ENCODE measurements around the gene ZYG11A.

Gene ZYG11A

GRCh38 chr1:52876843-52877242 is 34.3 kb downstream of the ZYG11A start:
- FAIRE-seq (no peak), DNase-seq (ENCODE audit: low spot score) (no peak)

GRCh38 chr1:52877554-52877953 is 35.0 kb downstream of the ZYG11A start:
- no peak for DNase-seq (ENCODE audit: low spot score)
- no peak for FAIRE-seq

GRCh38 chr1:52880206-52880605 is 37.6 kb downstream of the ZYG11A start:
- no peak for FAIRE-seq

GRCh38 chr1:52887483-52887882 is 44.9 kb downstream of the ZYG11A start:
- DNase-seq (ENCODE audit: low spot score) = no peak
- FAIRE-seq = no peak

More at GRCh38 chr1:52880206-52880605, 37.6 kb downstream of the ZYG11A start:
- no peak for DNase-seq (ENCODE audit: low spot score)

GRCh38 chr1:52892424-52893215 is 50.1 kb downstream of the ZYG11A start:
- no peak for FAIRE-seq
- no peak for DNase-seq (ENCODE audit: low spot score)

- DNase-seq (ENCODE audit: low spot score) (no peak), FAIRE-seq (no peak)
These were observed 56.9 kb downstream of the ZYG11A start for GRCh38 chr1:52899445-52899894.

GRCh38 chr1:52900402-52900801 is 57.8 kb downstream of the ZYG11A start:
- DNase-seq (ENCODE audit: low spot score) (no peak), FAIRE-seq (no peak)

- FAIRE-seq = no peak
These were observed 58.8 kb downstream of the ZYG11A start for GRCh38 chr1:52901384-52901783.

GRCh38 chr1:52904208-52904926 is 61.8 kb downstream of the ZYG11A start:
- DNase-seq (ENCODE audit: low spot score) (no peak), FAIRE-seq (no peak)

More at GRCh38 chr1:52901384-52901783, 58.8 kb downstream of the ZYG11A start:
- DNase-seq (ENCODE audit: low spot score) = no peak

GRCh38 chr1:52904927-52905698 is 62.6 kb downstream of the ZYG11A start:
- DNase-seq (ENCODE audit: low spot score) (peak; percentile 49), FAIRE-seq (no peak)

- no peak for DNase-seq (ENCODE audit: low spot score)
- no peak for FAIRE-seq
These were observed 63.6 kb downstream of the ZYG11A start for GRCh38 chr1:52906135-52906603.

GRCh38 chr1:52907068-52907811 is 64.7 kb downstream of the ZYG11A start:
- DNase-seq (ENCODE audit: low spot score) = no peak
- no peak for FAIRE-seq

- no peak for FAIRE-seq
- no peak for DNase-seq (ENCODE audit: low spot score)
These were observed 65.2 kb downstream of the ZYG11A start for GRCh38 chr1:52907812-52908153.

GRCh38 chr1:52911541-52911940 is 69.0 kb downstream of the ZYG11A start:
- DNase-seq (ENCODE audit: low spot score) (no peak), FAIRE-seq (no peak)

GRCh38 chr1:52913014-52913413 is 70.5 kb downstream of the ZYG11A start:
- no peak for FAIRE-seq
- no peak for DNase-seq (ENCODE audit: low spot score)

GRCh38 chr1:52913537-52913936 is 71.0 kb downstream of the ZYG11A start:
- FAIRE-seq = no peak

GRCh38 chr1:52914463-52914862 is 71.9 kb downstream of the ZYG11A start:
- FAIRE-seq (no peak), DNase-seq (ENCODE audit: low spot score) (no peak)

More at GRCh38 chr1:52913537-52913936, 71.0 kb downstream of the ZYG11A start:
- no peak for DNase-seq (ENCODE audit: low spot score)

- FAIRE-seq = no peak
- DNase-seq (ENCODE audit: low spot score) = no peak
These were observed 72.8 kb downstream of the ZYG11A start for GRCh38 chr1:52915211-52915854.

- DNase-seq (ENCODE audit: low spot score) = no peak
- no peak for FAIRE-seq
These were observed 73.3 kb downstream of the ZYG11A start for GRCh38 chr1:52915855-52916220.

- DNase-seq (ENCODE audit: low spot score) = no peak
These were observed 73.8 kb downstream of the ZYG11A start for GRCh38 chr1:52916241-52916975.

More at GRCh38 chr1:52916241-52916975, 73.8 kb downstream of the ZYG11A start:
- FAIRE-seq = no peak

Data from urothelium cell line (cell line).